Activated T-cell treated with anti-CD3 and anti-CD28 coated beads for 24 hours (primary cell): ENCODE measurements around the gene FBXO10.
A peak's percentile ranks its signal among the peaks of the same experiment; 100 is the strongest.

Source experiments
- DNase-seq: peaks from one replicate; pipeline ENCODE4 v3.0.0-alpha.2; 2020; ENCODE audit warnings: low read depth

Gene FBXO10

DNA sequence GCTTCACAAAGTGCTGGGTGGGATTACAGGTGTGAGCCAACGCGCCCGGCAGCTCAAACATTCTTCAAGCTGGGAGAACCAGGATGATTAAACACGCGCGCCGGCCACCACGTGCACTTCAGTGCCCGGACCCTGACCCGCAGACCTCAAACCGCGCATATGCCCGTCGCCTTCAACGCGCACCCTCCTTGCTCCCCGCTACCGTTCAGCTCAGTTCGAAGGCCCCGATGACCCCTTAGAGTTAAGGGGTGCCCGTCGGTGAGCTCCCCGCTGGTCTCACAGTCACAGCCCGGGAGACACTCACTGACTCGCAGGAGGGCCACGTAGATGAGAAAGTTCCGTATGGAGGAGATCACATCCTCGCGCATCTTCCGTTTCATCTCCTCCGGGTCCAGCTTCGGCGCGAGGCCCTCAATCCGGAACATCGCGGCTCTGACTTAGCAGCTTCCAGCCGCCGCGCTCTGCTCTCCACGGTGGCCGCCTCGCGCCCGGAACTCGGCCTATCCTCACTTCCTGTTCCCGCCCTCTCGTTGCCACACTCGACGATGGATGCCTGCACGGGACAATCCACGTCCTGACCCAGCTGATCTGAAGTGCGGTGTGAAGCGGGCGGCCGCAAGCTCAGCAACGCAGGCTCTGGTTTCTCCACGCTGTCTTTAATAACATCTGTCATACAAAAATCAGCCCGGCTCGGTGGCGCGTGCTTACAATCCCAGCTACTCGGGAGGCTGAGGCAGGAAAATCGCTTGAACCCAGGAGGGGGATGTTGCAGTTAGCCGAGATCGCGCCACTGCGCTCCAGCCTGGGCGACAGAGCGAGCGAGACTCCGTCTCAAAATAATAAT, 16.1 kb upstream of the FBXO10 start, which contains the start of gene TOMM5:
TOMM5 (minus strand) TSS at position 490 of the 844 bp plus-strand sequence; CDS start at position 425, 65 bp downstream.
- peak; percentile 88 for DNase-seq

DNA sequence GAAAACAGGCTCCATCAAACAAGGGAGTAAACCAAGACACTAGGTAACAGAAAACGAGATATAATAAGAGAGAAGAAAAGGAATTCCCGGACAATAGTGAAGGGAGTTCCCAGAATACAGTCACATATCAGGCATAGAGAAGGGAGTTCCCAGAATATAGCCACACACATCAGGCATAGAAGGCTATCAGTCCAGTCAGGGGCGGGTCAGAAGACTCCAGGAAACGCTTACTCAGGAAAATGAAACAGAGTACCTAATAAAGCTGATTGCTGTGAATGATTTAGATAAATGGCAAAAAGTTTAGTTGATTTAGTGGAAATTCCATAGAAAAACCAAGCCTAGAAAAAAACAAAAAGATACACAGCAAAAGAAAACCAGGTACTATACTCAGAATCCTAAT, 11.3 kb upstream of the FBXO10 start:
- no peak for DNase-seq

DNA sequence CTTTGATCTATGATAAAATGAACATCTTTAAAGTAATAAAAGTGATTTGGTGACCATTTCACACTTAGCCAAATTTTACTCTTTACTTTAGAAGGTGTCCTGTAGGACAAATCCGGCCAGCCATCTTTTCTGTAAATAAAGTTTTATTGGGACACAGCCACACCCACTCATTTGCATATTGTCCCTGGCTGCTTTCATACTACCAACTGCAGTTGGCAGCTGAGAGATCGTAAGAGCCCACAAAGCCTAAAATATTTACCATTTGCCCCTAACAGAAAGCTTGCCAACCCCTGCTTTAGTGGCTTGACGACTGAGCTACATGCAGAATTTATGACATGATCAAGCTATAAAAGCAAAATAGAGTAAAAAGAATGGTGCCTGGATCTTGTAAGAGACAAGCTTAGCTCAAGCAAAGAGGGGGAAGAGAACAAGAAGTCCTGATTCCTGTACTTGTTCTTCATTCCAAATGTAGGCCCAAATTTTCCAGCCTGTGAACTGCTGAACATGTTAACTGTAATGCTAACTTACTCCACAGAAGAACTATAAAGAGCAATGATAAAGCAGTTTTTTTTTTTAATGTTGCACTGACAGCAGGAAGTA, 7.4 kb upstream of the FBXO10 start:
- DNase-seq: no peak

DNA sequence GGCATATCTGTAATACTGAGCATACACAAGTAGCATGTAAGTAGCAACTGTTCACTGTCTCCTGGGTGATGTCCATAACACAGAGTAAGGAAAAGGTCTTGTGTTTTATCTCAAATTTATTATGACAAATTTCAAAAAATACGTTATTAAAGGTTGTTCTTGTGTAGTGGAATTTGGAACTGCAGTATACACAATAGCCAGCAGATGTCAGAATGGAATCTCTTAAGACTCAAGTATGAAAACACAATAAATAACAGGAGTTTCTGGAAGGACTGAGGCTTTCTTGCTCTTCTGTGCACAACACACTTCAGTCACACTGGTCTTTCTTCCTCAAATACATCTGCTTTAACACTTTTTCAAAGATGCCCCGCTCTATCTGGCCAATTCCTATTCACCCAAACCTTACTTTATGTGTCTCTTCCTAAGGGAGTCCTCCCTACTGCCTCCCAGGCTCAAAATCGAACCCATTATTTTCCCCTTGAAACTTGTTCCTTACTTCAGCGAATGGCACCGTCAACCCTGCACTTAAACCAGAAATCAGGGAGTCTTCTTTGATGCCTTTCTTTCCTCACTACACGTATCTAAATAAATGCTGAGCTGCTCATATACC, 6.5 kb upstream of the FBXO10 start:
- DNase-seq: no peak

DNA sequence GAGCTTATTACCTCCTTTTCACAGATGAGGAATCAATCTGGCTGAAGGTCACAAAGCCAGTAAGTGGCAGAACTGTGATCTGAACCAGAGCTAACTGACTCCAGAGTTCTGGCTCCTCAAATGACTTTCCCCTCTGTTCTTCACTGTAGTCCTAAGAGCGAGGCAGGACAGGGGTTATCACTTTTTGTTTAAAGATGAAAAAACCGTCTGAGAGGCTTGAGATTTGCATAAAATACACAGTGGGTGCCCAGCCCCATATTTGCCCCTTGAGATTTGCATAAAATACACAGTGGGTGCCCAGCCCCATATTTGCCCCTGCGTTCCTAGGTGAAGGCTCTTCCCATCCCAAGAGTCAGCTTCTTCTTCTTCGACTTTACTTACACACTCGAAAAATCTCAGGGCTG, 667 bp downstream of the FBXO10 start:
- DNase-seq: no peak

DNA sequence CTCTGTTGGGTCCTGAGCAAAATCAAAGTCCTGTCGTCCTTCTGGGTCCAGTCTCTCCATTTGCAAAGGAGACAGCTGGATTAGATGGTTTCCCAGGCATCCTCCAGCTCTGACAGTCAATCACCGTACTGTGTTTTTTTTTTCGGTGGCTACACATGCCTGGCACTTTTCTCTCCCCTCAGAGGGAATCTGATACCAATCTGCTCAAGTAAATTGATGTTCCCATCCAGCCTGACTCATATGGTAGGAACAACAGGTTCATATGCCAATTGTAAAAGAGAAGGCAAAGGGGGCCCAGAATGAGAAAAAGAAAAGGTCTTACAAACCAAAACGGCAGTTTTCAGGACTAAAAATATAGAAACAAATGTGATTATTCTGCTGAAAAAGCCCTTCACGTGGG, 1.2 kb downstream of the FBXO10 start:
- no peak for DNase-seq

DNA sequence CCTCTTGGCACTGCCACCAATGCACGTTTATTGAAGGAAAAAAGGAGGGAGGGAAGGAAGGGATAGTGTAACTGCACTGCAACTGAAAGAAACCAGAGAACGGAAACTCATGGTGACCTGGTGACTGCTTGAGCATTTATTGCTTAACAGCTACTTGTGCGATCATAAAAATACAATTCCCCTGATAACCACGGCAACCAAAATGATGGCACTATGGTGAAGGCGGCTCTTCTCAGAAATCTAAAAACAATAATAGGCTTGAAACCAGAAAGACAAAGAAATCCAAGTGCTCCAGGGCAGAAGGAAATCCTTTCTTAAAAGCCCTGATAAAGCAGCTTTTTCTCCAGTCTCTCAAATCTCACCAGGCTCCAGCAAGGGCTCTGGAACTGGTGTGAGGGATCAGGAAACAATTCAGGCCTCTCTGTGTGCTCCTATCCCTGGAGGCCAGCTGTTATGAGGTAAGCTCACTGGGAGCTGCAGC, 1.9 kb downstream of the FBXO10 start:
- no peak for DNase-seq

DNA sequence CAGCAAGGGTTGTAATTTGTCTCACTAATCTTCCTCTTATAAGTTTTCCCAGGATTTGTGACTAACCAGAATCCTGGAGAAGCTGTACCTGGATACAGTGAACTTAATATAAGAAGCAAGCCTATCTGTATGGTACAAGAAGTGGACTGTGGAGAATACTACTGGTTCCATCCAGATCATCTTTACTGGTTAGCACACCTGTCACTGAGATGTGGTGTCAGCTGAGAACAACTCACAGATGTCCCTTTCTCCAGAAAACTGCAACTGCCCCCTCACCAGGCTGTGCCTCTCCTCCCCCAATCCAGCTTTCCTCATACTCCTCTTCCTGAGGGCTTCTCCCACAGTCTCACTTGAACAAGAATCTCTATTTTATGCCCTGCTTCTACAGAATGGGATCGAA, 4.9 kb downstream of the FBXO10 start:
- DNase-seq: no peak

DNA sequence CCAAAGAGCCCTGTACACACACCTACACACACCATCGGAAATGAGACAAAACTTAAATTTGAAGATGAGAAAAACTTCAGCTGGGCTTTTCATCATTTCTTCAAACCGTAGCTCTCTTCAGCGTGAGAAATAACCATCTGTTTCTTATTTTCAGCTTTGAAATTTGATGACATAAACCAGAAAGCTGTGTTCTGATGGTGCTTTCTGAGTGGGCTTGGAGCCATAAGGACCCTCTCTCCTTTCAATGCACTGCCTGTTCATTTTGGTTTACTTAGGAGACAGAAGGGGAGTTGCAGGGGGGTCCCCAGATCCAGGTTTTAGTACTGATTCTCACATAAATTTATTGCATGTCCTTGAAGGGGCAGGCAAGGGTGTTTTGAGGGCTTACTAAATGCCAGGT, 9.5 kb downstream of the FBXO10 start:
- no peak for DNase-seq

DNA sequence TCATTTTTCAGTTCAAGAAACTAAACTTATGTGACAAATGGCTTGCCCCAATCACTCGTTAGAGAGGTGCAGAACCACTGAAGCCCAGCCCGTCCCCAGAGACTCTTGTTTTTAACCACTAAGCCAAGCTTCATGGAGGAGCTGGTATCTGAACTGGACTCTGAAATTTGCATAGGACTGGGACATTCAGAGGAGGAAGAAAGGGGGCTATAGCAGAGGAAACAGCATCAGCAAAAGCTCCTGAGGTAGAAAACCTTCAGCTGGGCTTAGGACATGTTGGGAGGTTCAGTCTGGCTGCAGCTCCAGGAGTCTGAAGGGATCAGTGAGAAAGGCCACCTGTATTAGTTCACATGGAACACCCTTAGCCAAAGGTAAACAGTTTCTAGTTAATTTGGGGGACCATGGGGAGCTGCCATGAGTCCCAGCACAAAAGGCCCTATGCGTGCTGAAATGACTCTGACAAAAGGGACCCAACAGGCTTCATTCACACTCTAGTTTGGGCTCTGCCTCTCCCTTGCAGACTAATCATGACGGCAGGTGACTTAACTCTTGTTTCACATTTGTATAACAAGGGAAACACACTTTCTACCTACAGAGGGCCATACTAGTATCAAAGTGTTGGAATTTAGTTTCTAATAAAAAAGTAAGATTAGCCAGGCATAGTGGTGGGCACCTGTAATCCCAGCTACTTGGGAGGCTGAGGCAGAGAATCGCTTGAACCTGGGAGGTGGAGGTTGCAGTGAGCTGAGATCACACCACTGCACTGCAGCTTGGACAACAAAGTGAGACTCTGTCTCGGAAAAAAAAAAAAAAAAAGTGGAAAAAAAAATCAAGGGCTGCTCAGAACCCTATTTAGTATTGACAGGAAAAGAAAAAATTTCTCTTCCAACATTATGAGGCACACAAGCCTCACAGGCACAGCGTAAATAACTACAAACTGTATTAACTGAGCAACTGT, 10.2 kb downstream of the FBXO10 start:
- no peak for DNase-seq

DNA sequence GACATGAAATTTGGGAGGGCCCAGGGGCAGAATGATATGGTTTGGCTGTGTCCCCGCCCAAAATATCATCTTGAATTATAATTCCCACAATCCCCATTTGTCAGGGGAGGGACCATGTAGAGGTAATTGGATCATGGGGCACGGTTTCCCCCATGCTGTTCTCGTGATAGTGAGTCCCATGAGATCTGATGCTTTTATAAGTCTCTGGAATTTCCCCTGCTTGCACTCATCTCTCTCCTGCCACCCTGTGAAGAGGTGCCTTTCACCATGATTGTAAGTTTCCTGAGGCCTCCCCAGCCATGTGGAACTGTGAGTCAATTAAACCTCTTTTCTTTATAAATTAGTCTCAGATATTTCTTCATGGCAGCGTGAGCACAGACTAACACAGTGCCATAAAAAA, 11.3 kb downstream of the FBXO10 start:
- DNase-seq: no peak

DNA sequence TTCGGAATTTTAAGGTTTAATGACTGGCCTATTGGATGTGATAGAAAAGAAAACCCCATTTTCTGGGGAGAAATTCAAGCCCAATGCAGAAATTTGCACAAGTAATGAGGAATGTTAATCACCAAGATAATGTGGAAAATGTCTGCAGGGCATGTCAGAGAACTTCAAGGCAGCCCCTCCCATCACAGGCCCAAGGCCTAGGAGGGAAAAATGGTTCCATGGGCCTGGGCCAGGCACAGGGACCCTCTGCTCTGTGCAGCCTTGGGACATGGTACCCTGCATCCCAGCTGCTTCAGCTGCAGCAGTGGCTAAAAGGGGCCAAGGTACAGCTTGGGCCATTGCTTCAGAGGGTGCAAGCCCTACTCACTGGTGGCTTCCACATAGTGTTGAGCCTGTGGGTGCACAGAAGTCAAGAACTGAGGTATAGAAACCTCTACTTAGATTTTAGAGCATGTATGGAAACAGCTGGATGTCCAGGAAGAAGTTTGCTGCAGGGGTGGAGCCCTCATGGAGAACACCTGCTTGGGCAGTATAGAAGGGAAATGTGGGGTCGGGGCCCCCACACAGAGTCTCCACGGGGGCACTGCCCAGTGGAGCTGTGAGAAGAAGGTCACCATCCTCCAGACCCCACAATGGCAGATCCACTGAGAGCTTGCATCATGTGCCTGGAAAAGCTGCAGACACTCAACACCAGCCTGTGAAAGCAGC, 12.2 kb downstream of the FBXO10 start:
- DNase-seq: no peak

DNA sequence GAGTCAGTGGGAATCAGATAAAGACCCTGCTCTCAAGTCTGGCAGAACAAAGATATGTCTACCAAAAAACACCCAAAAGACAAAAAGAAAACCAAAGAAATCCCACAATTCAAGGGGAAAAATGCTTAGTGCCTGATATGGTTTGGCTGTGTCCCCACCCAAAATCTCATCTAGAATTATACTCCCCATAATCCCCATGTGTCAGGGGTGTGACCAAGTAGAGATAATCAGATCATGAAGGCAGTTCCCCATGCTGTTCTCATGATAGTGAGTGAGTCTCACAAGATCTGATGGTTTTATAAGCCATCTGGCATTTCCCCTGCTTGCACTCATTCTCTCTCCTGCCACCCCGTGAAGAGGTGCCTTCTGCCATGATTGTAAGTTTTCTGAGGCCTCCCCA, 13.4 kb downstream of the FBXO10 start:
- no peak for DNase-seq

DNA sequence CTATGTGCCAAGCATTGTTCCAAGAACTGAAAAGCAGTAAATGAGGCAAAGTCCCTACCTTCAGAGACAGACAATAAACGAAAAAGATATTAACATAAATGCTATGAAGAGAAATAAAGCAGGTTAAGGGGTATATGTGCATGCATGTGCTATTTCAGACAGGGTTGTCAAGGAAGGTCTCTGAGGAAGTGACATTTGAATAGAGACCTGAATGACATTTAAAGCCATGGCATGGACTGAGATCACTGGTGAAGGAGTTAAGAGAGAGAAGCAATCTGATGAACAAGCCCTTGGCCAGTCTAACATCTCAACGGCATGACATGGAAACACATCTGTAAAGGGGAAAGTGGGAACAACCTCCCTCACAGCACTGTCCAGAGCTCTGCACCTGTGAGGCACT, 14.5 kb downstream of the FBXO10 start:
- DNase-seq: no peak

DNA sequence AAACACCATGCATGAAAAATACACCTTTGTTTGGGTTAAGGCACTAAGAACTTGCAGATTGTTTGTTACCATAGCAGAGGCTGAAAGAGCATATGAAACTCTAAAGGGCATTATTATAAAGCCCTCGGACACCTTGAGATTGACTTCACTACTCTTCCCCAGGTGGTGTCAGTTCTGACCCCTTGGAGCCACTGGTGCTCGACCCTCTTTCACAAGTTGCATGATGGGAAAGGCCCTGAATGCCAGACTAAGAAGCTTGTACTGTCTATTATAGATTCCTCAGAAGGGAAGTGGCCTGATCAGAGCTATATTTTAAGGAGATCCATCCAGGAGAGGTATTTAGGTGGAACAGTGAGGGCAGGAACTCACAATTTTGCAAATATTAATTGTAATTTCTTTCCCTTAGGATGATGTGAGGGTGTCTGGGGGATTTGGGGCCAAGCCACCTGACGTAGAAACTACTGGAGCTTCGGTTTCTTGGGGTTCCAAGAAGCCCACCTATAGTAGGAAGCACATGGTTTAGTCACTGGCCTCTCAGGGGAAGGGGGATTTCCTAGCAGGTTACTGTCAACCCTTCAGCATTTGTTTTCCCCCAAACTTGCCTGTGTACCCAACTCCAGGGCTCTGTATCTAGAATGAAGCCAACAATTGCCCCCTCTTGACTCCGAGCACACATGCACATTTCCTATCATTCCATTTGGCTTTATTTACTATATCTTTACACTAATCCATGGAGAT, 16.2 kb downstream of the FBXO10 start:
- DNase-seq: no peak

DNA sequence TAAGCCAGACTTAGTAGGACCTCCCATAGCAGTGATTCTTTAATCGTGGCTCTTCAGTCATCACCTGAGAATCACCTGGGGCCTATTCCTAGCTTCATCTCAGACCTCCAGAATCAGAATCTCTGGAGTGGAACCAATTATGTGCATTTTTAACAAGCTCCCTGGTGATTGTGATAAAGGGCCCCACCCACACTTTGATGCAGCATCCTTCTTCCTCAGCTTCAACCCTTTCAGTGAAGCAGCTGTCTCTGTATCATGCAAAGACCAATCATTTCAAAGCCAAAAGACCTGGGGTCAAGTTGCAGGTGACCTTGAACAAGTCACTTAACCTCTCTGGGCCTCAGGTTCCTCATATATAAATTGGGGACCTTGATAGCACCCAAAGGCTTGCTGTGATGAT, 17.1 kb downstream of the FBXO10 start:
- DNase-seq: no peak

DNA sequence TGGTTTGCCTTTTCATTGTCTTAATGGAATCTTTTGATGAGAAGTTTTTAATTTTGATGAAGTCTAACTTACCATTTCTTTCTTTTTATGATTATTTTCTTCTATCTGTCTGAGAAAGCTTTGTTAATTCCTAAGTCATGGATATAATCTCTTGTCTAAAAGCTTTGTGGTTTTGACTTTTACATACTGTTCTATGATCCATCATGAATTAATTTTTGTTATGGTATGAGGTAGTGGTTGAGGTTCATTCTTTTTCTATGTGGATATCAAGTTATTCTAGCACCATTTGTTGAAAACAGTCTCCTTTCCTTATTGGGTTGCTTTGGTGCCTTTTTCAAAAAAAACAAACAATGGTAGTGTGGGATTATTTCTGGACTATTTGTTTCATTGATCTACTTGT, 20.4 kb downstream of the FBXO10 start:
- DNase-seq: no peak

DNA sequence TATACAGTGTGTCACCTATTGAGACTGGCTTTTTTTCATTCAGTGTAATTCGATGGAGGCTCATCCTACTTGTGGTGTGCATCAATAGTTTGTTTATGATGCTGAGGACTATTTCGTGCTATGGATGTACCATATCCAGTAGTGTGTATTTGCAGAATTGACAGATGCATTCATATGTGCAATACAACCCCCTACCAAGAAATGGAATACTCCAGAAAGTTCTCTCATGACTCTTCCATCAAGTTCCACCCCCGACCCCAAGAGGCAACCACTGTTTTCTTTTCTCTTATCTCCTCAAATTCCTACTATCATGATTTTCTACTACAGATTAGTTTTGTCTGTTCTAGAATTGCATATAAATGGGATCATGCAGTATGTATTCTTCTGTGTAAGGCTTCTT, 21.9 kb downstream of the FBXO10 start:
- no peak for DNase-seq

DNA sequence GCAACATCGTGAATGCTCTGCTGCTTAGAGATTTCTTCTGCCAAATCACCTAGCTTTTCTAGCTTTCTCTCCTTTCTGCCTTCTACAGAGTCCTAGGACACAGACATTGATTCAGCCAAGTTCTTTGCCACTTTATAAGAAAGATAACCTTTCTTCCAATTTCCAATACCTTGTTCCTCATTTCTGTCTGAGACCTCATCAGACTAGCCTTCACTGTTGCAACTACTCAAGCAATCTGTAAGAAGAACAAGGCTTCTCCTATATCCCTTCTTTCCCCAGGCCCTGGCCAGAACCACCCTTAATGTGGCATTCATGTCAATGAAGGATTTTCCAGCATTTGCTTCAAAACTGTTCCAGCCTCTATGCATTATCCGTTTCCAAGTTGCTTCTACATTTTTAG, 24.3 kb downstream of the FBXO10 start:
- no peak for DNase-seq

DNA sequence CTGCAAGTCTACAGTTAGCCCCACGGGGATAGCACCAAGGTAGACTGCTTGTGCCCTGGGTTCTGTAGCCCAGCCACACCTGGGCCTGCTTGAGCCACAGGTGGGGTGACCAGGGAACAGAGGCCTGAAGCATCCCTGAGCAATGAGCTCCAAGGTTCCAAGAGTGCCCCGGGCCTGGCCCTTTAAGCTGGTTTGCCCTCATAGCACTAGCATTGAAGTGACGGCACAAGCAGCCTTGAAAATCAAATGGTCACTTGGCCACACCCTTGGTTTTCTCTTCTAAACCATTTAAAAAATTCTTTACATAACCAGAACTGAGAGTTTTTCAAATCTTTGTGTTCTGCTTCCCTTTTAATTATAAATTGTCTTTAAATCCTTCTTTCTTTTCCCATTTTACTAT, 24.7 kb downstream of the FBXO10 start:
- no peak for DNase-seq

DNA sequence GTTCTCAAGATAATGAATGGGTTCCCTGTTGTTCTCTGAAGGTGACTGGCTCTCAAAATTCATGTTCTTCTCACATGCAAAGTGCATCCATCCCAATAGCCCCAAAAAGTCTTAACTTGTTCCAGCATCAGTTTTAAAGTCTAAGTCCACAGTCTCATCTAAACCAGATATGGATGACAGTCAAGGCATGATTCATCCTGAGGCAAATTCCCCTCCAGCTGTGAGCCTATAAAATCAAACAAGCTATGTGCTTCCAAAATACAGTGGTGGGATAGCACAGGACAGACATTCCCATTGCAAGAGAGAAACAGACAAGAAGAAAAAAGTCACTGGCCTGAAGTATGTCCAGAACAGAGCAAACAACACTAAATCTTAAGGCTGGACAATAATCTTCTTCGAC, 25.4 kb downstream of the FBXO10 start:
- no peak for DNase-seq
